Fibroblast of pulmonary artery (primary cell): Measurements from ENCODE around the gene MAK.
"Not testable (repeated sequence)": the region's sequence is repeated elsewhere in the genome, so short reads cannot be mapped to it uniquely, and the experiment has no call there.

Experiments used
- DNase-seq: peaks from one replicate; pipeline ENCODE4 v3.0.0-alpha.2; 2010; ENCODE audit warnings: low read depth
- H3K4me3 ChIP-seq: replicated peaks from 2 replicates; pipeline ENCODE4 v1.5.1; 2011; ENCODE audit warnings: low read depth, mild to moderate bottlenecking, control low read depth, low read length, moderate library complexity
- CTCF ChIP-seq: IDR thresholded peaks from 2 replicates; pipeline ENCODE4 v1.5.1; 2011; ENCODE audit warnings: mild to moderate bottlenecking, control low read depth, low read length, inconsistent platforms; ENCODE audit errors: missing control alignments

The MAK gene

GRCh38 chr6:10880366-10880765, 42.0 kb upstream of the MAK start:
- no peak overlapping the region for H3K4me3 ChIP-seq
- TF ChIP-seq CTCF, result no peak
- no peak for DNase-seq

GRCh38 chr6:10877871-10878270, 39.5 kb upstream of the MAK start:
- no peak overlapping the region for H3K4me3 ChIP-seq
- no peak for DNase-seq
- TF ChIP-seq CTCF, result no peak

DNA sequence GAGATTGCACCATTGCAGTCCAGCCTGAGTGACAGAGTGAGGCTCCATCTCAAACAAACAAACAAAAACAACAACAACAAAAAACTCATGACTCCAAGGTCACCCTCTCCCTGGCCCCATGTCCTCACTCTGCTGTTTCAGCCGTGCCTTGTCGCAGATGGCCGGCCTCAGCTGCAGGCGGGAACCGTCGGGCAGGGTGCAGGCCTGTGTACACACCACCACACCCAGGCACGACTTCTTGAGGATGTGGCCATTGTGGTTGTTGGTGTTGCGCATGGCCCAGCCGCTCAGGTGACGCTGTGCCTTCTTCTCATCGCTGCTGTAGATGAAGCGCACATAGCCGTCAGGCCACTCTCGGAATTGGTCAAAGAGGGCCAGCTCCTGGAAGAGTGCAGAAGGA, 38.7 kb upstream of the MAK start:
- H3K4me3 ChIP-seq, result no peak overlapping the region
- no peak for TF ChIP-seq CTCF

DNA sequence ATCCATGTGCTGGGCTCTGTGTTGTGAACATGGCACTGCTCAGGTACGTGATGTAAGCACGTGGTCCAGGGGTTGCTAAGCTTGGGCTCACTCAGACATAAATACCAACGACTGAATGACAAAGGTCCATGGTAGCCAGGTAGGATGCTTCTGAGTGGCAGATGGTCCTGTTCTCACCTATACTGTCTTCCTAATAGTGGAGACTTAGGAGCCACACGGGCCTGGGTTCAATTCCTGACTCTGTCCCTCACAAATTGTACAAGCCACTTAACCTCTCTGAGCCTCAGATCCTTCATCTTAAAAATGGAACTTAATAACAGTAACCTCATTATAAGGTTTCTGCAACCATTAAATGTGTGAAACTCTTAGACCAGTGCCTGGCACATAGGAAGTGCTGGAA, 36.7 kb upstream of the MAK start:
- no peak for DNase-seq
- no peak overlapping the region for H3K4me3 ChIP-seq
- no peak for TF ChIP-seq CTCF

More for the DNA sequence above, 38.7 kb upstream of the MAK start:
- DNase-seq, result no peak

GRCh38 chr6:10874207-10874606, 35.9 kb upstream of the MAK start:
- no peak for DNase-seq
- TF ChIP-seq CTCF, result no peak
- no peak overlapping the region for H3K4me3 ChIP-seq

- no peak overlapping the region for H3K4me3 ChIP-seq
- DNase-seq, result no peak
- no peak for TF ChIP-seq CTCF
These were observed 35.0 kb upstream of the MAK start for GRCh38 chr6:10873374-10873773.

DNA sequence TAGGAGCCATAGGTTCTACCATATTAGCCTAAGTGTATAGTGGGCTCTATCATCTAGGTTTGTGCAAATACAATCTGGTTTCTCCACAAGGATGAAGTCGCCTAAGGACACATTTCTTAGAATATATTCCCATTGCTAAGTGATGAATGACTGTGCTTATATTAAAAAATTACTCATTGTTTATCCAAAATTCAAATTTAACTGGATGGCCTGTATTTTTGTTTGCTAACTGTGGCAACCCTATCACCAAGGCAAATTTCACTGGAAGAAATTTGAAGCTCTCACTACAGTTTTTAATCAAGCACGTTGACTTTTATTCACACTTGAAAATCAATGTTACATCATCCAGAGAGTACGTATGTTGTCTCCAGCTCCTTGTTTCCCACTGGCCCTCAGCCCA, 29.6 kb upstream of the MAK start:
- TF ChIP-seq CTCF, result no peak
- DNase-seq, result no peak
- no peak overlapping the region for H3K4me3 ChIP-seq

GRCh38 chr6:10866709-10867108, 28.4 kb upstream of the MAK start:
- H3K4me3 ChIP-seq, DNase-seq: not testable (repeated sequence)

DNA sequence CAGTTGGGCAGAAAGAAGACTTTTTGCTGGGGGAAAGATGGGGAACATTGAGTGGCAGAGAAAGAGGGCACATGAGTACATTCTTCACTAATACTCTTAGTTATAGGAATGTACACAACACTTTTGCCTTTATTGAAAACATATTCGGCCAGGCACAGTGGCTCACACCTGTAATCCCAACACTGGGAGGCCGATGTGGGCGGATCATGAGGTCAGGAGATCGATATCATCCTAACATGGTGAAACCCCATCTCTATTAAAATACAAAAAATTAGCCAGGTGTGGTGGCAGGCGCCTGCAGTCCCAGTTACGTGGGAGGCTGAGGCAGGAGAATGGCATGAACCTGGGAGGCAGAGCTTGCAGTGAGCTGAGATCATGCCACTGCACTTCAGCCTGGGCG, 24.7 kb upstream of the MAK start:
- not testable (repeated sequence) for DNase-seq, H3K4me3 ChIP-seq
